GM12878 (cell line): ENCODE measurements around the gene PTPRF. TPM values are rescaled to one million over a fixed set of nuclear protein-coding genes. Genes with fewer than 3 reads are reported as not detected.

Experiments
- ATAC-seq: fragments of 200-7000 bp; cut with Tn5 transposase; 3 replicates; pipeline ENCODE4 v1.9.1; 2020; ENCODE audit warnings: mild to moderate bottlenecking, moderate library complexity
- BruUV-seq: library from RNA; stranded (reverse); fragments of 400-500 nt; replicated peaks from 2 replicates; lab custom pipeline; 2021; lab: Mats Ljungman, UMichigan
- CTCF ChIA-PET: fragments of 300-600 bp; sonication (Branson Sonifier 250); formaldehyde crosslinking; extraction: SDS; loops from one replicate; lab custom pipeline; 2021; ENCODE audit warnings: inconsistent platforms; lab: Yijun Ruan, JAX
- POLR2A ChIA-PET: fragments of 350-600 bp; formaldehyde crosslinking; extraction: SDS; loops from one replicate; lab custom pipeline; 2021; ENCODE audit warnings: inconsistent platforms; lab: Charles Lee
- RAD21 ChIA-PET: fragments of 300-600 bp; sonication (Branson Sonifier 250); formaldehyde crosslinking; loops from one replicate; lab custom pipeline; 2023; ENCODE audit warnings: antibody characterized with exemption; ENCODE audit not compliant: unreplicated experiment; lab: Charles Lee
- SMC1A ChIA-PET: fragments of 300-600 bp; sonication (Branson Sonifier 250); formaldehyde crosslinking; loops from one replicate; lab custom pipeline; 2023; ENCODE audit not compliant: unreplicated experiment, uncharacterized antibody; lab: Charles Lee
- DNase-seq: peaks from one replicate; pipeline ENCODE4 v3.0.0-alpha.2; 2011; ENCODE audit warnings: low read depth, low spot score
- FAIRE-seq: peaks from 3 replicates; lab custom pipeline; 2011; peaks lifted over from hg19 to GRCh38; lab: Jason Lieb, UNC
- H2AFZ ChIP-seq: 2 replicates; pipeline ENCODE4 v1.6.0; 2011; ENCODE audit warnings: low read depth, low read length, control low read depth; ENCODE audit not compliant: control insufficient read depth
- H3K27ac ChIP-seq: 2 replicates; pipeline ENCODE4 v1.5.1; 2011; ENCODE audit warnings: control low read depth; ENCODE audit not compliant: control insufficient read depth, insufficient read depth
- H3K27me3 ChIP-seq, 2 experiments: replicated peaks in 1 of 2; 2 replicates each; pipeline versions ENCODE4 v1.6.0 to v1.6.1; 2011; ENCODE audit warnings: low read length in 1 of 2; ENCODE audit not compliant: control insufficient read depth in 2 of 2, insufficient read depth in 2 of 2
- H3K36me3 ChIP-seq, 2 experiments: 2 replicates each; pipeline ENCODE4 v1.5.1; 2011; ENCODE audit warnings: low read length in 1 of 2; ENCODE audit not compliant: control insufficient read depth in 2 of 2, insufficient read depth in 2 of 2
- H3K4me1 ChIP-seq: 2 replicates; pipeline ENCODE4 v1.6.1; 2011; ENCODE audit warnings: mild to moderate bottlenecking, low read length, moderate library complexity, mixed read lengths; ENCODE audit not compliant: control insufficient read depth, insufficient read depth
- H3K4me2 ChIP-seq: 2 replicates; pipeline ENCODE4 v1.6.0; 2011; ENCODE audit warnings: control low read depth; ENCODE audit not compliant: control insufficient read depth, insufficient read depth
- H3K4me3 ChIP-seq: fragments of 200-600 bp; sonication (generic); 2 replicates; pipeline ENCODE4 v1.5.1; 2016
- H3K79me2 ChIP-seq: 2 replicates; pipeline ENCODE4 v1.6.0; 2011; ENCODE audit warnings: low read length; ENCODE audit not compliant: control insufficient read depth, insufficient read depth
- H3K9ac ChIP-seq: 2 replicates; pipeline ENCODE4 v1.8.0; 2011; ENCODE audit warnings: low read length, control low read depth, mixed read lengths; ENCODE audit not compliant: control insufficient read depth, insufficient read depth
- H3K9me3 ChIP-seq: replicated peaks from 3 replicates; pipeline ENCODE4 v1.5.1; 2011; ENCODE audit warnings: mild to moderate bottlenecking, low read length; ENCODE audit not compliant: control insufficient read depth, insufficient read depth
- H4K20me1 ChIP-seq: 2 replicates; pipeline ENCODE4 v1.6.0; 2011; ENCODE audit not compliant: control insufficient read depth, insufficient read depth
- BHLHE40 ChIP-seq, 2 experiments: fragments of 450-650 bp in 1 of 2; IDR thresholded peaks; 2 replicates each; pipeline ENCODE4 v1.6.1; 2011 to 2017; ENCODE audit warnings: low read depth in 2 of 2, borderline replicate concordance in 1 of 2, improper control_type of control experiment in 1 of 2, low read length in 1 of 2, mild to moderate bottlenecking in 1 of 2
- CHD1 ChIP-seq: IDR thresholded peaks from 2 replicates; pipeline ENCODE4 v1.6.1; 2012; ENCODE audit warnings: low read depth, low read length, improper control_type of control experiment
- SUPT20H ChIP-seq: IDR thresholded peaks from 2 replicates; pipeline ENCODE4 v1.6.1; 2011; ENCODE audit warnings: low read depth, mild to moderate bottlenecking, low read length, moderate library complexity, borderline replicate concordance; ENCODE audit not compliant: control insufficient read depth
- WGBS: methylation state at CpG from one replicate; pipeline ENCODE4 v1.1.6; 2016; ENCODE audit warnings: low lambda C conversion rate; ENCODE audit not compliant: insufficient replicate concordance, insufficient coverage; ENCODE audit errors: missing lambda C conversion rate; 5-methylcytosine and 5-hydroxymethylcytosine counted together
- in situ Hi-C: fragments of 300-500 bp; cut with MboI; formaldehyde crosslinking; loops from 9 replicates; pipeline ENCODE4 v1.14.3; 2018; ENCODE audit warnings: mixed read lengths
- intact Hi-C: fragments of 100-400 bp; cut with micrococcal nuclease; formaldehyde crosslinking; loops from one replicate; pipeline ENCODE4 v1.14.2; 2022; ENCODE audit not compliant: unreplicated experiment
- polyA plus RNA-seq, 11 experiments: library from polyadenylated mRNA; depleted of rRNA in 4 of 11; unstranded in 6 of 11; stranded (reverse) in 5 of 11; fragments of >200 nt; fragmentation: Nextera tagmentation in 4 of 11; fragmentation: Illumina TruSeq in 1 of 11; extraction: Ambion mirVana in 4 of 11; extraction: Trizol in 1 of 11; gene quantifications; 1 replicate in 1 of 11; 2 replicates in 10 of 11; pipeline versions ENCODE4 v1.2.1 to v1.2.3, GENCODE V29; 2011 to 2016; ENCODE audit warnings: inconsistent platforms in 2 of 11, missing spikeins in 2 of 11, low read depth in 1 of 11
- total RNA-seq, 4 experiments: library from RNA; depleted of rRNA in 3 of 4; stranded (reverse); fragments of >200 nt in 3 of 4; fragmentation: Illumina TruSeq in 1 of 4; extraction: Trizol in 1 of 4; gene quantifications; 2 replicates each; pipeline versions ENCODE4 v1.2.1 to v1.2.3, GENCODE V29; 2013 to 2021
- TF ChIP-seq, protein P1 (sequence below): fragments of 450-650 bp; formaldehyde crosslinking; IDR thresholded peaks from 2 replicates; pipeline ENCODE4 v1.4.0; 2020; ENCODE audit warnings: mild to moderate bottlenecking, moderate library complexity

Gene PTPRF
- total and polyA plus RNA-seq, 10 of the 15 experiments (the other 5 are each of a cell fraction or from before 2014, with no cell fraction given), result 0.04 to 2.6 (median 0.32) TPM

GRCh38 chr1:43634721-43635120, 104.0 kb downstream of the PTPRF start:
- in situ Hi-C loops (no loop called here), intact Hi-C loops (loop anchor here (1.0 kb wide), 1 partner anchor 39 kb away; no protein-coding TSS in a partner anchor)
- Histone ChIP-seq H3K79me2 (no peaks in the 10 kb centered on the region), H3K27me3 (no peaks in the 10 kb centered on the region), H3K27ac (no peak overlapping the region), H3K4me3 (no peak overlapping the region), H2AFZ (no peak overlapping the region), H4K20me1 (no peaks in the 10 kb centered on the region), H3K4me2 (no peak overlapping the region), H3K9me3 (no peaks in the 10 kb centered on the region), H3K9ac (no peak overlapping the region), H3K36me3 (no peaks in the 10 kb centered on the region), H3K4me1 (no peaks in the 10 kb centered on the region)
- POLR2A ChIA-PET, result interaction anchor here (0.6 kb wide), 1 partner anchor 449 kb away, joined by 3 read pairs; no protein-coding TSS in a partner anchor
- TF ChIP-seq CHD1, result no peak
- no peak for TF ChIP-seq BHLHE40 (IDR thresholded peaks at IDR 0.05; ENCODE audit: borderline replicate concordance in 1 of 2, low read depth in 2 of 2, low read length in 1 of 2)
- SMC1A ChIA-PET, result interaction anchor here (0.6 kb wide), 1 partner anchor 15 kb away, joined by 3 read pairs; the partner anchor contains the start of gene KDM4A
- WGBS, result 25% methylated on average over 5 of the region's 5 CpGs
- ATAC-seq, result no peak
- RAD21 ChIA-PET, result no interaction called here
- DNase-seq, result no peak
- CTCF ChIA-PET, result no interaction called here
- no peak for FAIRE-seq
- no TSS peak for BruUV-seq

GRCh38 chr1:43636006-43636641, 105.4 kb downstream of the PTPRF start:
- 61% methylated on average over 4 of the region's 5 CpGs for WGBS
- Histone ChIP-seq H3K4me1 (no peaks in the 10 kb centered on the region), H3K79me2 (no peaks in the 10 kb centered on the region), H3K9ac (no peak overlapping the region), H3K27me3 (no peaks in the 10 kb centered on the region), H3K4me3 (no peak overlapping the region), H3K9me3 (no peaks in the 10 kb centered on the region), H3K36me3 (no peaks in the 10 kb centered on the region), H3K4me2 (no peak overlapping the region), H4K20me1 (no peaks in the 10 kb centered on the region), H2AFZ (no peak overlapping the region), H3K27ac (no peak overlapping the region)
- BruUV-seq, result no TSS peak
- intact Hi-C loops, result no loop called here
- no peak for ATAC-seq
- ChIA-PET RAD21 (interaction anchor here (1.4 kb wide), 1 partner anchor 128 kb away, joined by 3 read pairs; no protein-coding TSS in a partner anchor), CTCF (interaction anchor here (0.6 to 1.3 kb wide), 3 partner anchors 18 to 376 kb away, joined by 3 to 4 read pairs (median 4); no protein-coding TSS in a partner anchor), SMC1A (interaction anchor here (1.2 kb wide), 1 partner anchor 10 kb away, joined by 4 read pairs; no protein-coding TSS in a partner anchor)
- in situ Hi-C loops, result no loop called here
- no peak for DNase-seq
- no peak for FAIRE-seq
- TF ChIP-seq, protein P1, sequence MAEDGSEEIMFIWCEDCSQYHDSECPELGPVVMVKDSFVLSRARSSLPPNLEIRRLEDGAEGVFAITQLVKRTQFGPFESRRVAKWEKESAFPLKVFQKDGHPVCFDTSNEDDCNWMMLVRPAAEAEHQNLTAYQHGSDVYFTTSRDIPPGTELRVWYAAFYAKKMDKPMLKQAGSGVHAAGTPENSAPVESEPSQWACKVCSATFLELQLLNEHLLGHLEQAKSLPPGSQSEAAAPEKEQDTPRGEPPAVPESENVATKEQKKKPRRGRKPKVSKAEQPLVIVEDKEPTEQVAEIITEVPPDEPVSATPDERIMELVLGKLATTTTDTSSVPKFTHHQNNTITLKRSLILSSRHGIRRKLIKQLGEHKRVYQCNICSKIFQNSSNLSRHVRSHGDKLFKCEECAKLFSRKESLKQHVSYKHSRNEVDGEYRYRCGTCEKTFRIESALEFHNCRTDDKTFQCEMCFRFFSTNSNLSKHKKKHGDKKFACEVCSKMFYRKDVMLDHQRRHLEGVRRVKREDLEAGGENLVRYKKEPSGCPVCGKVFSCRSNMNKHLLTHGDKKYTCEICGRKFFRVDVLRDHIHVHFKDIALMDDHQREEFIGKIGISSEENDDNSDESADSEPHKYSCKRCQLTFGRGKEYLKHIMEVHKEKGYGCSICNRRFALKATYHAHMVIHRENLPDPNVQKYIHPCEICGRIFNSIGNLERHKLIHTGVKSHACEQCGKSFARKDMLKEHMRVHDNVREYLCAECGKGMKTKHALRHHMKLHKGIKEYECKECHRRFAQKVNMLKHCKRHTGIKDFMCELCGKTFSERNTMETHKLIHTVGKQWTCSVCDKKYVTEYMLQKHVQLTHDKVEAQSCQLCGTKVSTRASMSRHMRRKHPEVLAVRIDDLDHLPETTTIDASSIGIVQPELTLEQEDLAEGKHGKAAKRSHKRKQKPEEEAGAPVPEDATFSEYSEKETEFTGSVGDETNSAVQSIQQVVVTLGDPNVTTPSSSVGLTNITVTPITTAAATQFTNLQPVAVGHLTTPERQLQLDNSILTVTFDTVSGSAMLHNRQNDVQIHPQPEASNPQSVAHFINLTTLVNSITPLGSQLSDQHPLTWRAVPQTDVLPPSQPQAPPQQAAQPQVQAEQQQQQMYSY (CRISPR knock-in tag), result no peak
- no peak for TF ChIP-seq SUPT20H
- TF ChIP-seq, all 136 proteins: peak for 0
- POLR2A ChIA-PET, result interaction anchor here (0.7 kb wide), 1 partner anchor 14 kb away, joined by 4 read pairs; no protein-coding TSS in a partner anchor
